Activated naive CD8-positive, alpha-beta T cell treated with anti-CD3 and anti-CD28 coated beads, Interleukin-2, amount 50 U/mL, for 24 hours (primary cell): ENCODE data around the gene H6PD.
"Not testable (repeated sequence)": the region's sequence is repeated elsewhere in the genome, so short reads cannot be mapped to it uniquely, and the experiment has no call there.

Experiments used
- ATAC-seq: fragments of 150-1000 bp; cut with Tn5 transposase; one replicate; pipeline ENCODE4 v1.10.0; 2021
- DNase-seq: peaks from one replicate; pipeline ENCODE4 v3.0.0; 2021
- H3K27ac Mint-ChIP-seq: one replicate; pipeline ENCODE4 v1.8.0; 2021; ENCODE audit warnings: mild to moderate bottlenecking, mixed read lengths
- H3K27me3 Mint-ChIP-seq: one replicate; pipeline ENCODE4 v1.8.0; 2021; ENCODE audit warnings: mixed read lengths
- H3K36me3 Mint-ChIP-seq: one replicate; pipeline ENCODE4 v1.8.0; 2021; ENCODE audit warnings: low read depth, mixed read lengths
- H3K4me1 Mint-ChIP-seq: one replicate; pipeline ENCODE4 v1.8.0; 2021; ENCODE audit warnings: mixed read lengths
- H3K4me3 Mint-ChIP-seq: one replicate; pipeline ENCODE4 v1.8.0; 2021; ENCODE audit warnings: mild to moderate bottlenecking, moderate library complexity, mixed read lengths
- H3K9me3 Mint-ChIP-seq: one replicate; pipeline ENCODE4 v1.8.0; 2021; ENCODE audit warnings: mixed read lengths

Gene H6PD

DNA sequence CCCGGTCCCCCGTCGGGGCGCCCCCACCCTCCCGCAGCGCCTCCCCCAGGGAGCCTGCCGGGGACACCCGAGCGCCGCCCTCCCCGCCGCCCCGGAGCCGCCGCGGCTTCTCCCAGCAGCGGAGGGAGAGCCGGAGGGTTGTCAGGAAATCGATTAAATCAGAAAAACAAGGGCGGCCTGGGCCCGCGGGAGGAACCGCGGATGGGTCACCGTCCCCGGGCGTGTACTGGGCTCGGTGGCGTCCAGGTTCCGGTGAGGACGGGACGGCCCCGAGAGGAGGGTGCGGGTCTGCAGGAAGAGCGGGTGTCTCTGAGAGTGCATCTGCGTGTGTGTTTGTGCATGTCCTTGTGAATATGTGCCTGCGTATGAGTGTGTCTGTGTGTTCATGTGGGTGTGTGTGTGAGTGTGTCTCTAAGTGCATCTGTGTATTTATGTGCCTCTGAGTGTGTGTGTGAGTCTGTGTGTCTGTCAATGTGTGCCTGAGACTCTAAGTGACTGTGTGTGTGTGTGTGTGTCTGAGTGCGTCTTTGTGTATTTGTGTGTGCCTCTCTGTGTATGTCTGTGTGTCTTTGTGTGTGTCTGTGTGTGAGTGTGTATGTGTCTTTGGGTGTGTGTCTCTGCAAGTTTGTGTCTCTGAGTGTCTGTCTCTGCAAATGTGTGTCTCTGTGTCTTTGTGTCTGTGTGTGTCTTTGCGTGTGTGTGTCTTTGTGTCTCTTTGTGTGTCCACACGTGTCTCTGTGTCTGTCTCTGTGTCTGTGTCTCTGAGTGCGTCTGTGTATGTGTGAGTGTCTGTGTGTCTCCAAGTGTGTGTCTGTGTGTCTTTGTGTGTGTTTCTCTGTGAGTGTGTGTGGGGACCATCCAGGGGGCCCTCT, 59.2 kb downstream of the H6PD start:
- peaks cover 3% of the 10 kb centered on the region for H3K36me3 Mint-ChIP-seq
- H3K27me3 Mint-ChIP-seq = peaks cover 5% of the 10 kb centered on the region
- DNase-seq (peak; percentile 43), ATAC-seq (peak; percentile 8)
- H3K4me3 Mint-ChIP-seq = no peak overlapping the region
- H3K4me1 Mint-ChIP-seq = peaks cover 2% of the 10 kb centered on the region
- peaks cover 4% of the 10 kb centered on the region for H3K9me3 Mint-ChIP-seq
- no peak overlapping the region for H3K27ac Mint-ChIP-seq

- DNase-seq (no peak), ATAC-seq (peak; percentile 54)
- Mint-ChIP-seq H3K9me3 (no peaks in the 10 kb centered on the region), H3K27me3 (peaks cover 5% of the 10 kb centered on the region), H3K4me3 (no peak overlapping the region), H3K36me3 (no peaks in the 10 kb centered on the region), H3K27ac (no peak overlapping the region), H3K4me1 (peaks cover 2% of the 10 kb centered on the region)
Observed at GRCh38 chr1:9294405-9294773, 59.8 kb downstream of the H6PD start.

- ATAC-seq (peak; percentile 18), DNase-seq (no peak)
- Mint-ChIP-seq H3K36me3 (no peaks in the 10 kb centered on the region), H3K4me1 (peaks cover 2% of the 10 kb centered on the region), H3K9me3 (no peaks in the 10 kb centered on the region), H3K27me3 (peaks cover 5% of the 10 kb centered on the region), H3K27ac (no peak overlapping the region), H3K4me3 (no peak overlapping the region)
Observed at GRCh38 chr1:9294910-9295636, 60.5 kb downstream of the H6PD start.

DNA sequence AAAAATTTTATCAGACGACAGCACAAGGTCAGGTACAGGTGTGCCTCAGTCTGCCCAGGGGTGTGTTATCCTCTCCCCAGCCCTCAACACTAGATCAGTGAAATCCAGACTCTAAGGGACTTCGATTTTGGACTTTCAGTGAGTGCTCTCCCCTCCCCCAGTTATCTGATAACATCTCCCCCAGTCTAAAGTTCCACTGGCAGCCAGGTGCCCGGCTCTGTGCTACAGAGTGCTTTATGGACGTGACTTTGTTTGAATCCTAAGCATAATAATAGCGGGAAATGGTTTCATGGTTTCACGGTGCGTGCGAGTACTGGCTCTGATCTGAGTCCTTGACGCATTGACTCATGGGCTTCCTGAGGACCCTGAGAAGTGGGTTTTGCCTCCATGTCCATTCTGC, 61.3 kb downstream of the H6PD start:
- no peak overlapping the region for H3K4me3 Mint-ChIP-seq

DNA sequence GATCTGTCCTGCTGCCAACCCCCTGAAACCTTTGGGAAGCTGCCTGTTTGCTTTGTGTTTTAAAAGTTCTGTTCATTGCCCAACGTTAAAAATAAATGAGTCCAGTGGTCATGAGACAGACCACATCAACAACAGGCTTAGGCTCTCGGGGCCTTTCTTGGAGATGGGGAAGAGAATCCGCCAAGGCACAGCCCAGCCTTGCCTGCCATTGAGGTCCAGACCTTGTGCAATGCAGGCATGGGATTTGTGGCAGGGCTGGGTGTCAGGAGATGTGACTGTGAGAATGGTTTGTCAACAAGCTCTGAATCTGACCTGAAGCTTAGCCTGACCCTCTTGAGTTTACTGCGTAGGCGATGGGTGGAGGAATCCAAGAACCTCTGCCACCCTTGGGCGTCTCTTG, 62.3 kb downstream of the H6PD start:
- H3K27me3 Mint-ChIP-seq = peaks cover 2% of the 10 kb centered on the region
- ATAC-seq (no peak), DNase-seq (no peak)
- no peaks in the 10 kb centered on the region for H3K36me3 Mint-ChIP-seq
- H3K27ac Mint-ChIP-seq = no peak overlapping the region
- H3K9me3 Mint-ChIP-seq = no peaks in the 10 kb centered on the region
- H3K4me3 Mint-ChIP-seq = no peak overlapping the region
- peaks cover 7% of the 10 kb centered on the region for H3K4me1 Mint-ChIP-seq

More for the DNA sequence above, 61.3 kb downstream of the H6PD start:
- no peak for ATAC-seq
- no peak overlapping the region for H3K27ac Mint-ChIP-seq
- DNase-seq = no peak
- peaks cover 5% of the 10 kb centered on the region for H3K27me3 Mint-ChIP-seq
- peaks cover 7% of the 10 kb centered on the region for H3K4me1 Mint-ChIP-seq
- H3K36me3 Mint-ChIP-seq = no peaks in the 10 kb centered on the region
- no peaks in the 10 kb centered on the region for H3K9me3 Mint-ChIP-seq

DNA sequence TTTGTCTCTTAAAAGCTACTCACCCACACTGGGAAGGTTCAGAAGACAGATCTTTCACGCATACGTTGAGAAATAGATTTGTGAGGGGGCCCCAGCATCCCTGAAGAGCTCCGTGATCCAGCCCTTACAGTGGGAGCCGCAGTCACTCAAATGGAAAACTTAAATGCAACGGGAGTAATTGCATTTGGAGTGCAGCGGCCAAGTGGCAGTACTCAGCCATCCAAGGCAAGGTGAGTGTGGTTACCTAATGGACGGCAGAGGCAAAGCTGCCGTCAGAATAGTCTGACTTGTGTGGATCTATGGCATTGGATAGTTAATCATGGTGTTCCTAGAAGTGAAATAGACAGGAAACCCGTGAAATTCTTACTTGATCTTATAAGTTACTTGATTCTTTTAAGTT, 63.3 kb downstream of the H6PD start:
- no peaks in the 10 kb centered on the region for H3K27me3 Mint-ChIP-seq
- no peaks in the 10 kb centered on the region for H3K9me3 Mint-ChIP-seq
- DNase-seq (no peak), ATAC-seq (no peak)
- peaks cover 8% of the 10 kb centered on the region for H3K4me1 Mint-ChIP-seq
- H3K4me3 Mint-ChIP-seq = no peak overlapping the region
- no peaks in the 10 kb centered on the region for H3K36me3 Mint-ChIP-seq
- H3K27ac Mint-ChIP-seq = no peak overlapping the region

DNA sequence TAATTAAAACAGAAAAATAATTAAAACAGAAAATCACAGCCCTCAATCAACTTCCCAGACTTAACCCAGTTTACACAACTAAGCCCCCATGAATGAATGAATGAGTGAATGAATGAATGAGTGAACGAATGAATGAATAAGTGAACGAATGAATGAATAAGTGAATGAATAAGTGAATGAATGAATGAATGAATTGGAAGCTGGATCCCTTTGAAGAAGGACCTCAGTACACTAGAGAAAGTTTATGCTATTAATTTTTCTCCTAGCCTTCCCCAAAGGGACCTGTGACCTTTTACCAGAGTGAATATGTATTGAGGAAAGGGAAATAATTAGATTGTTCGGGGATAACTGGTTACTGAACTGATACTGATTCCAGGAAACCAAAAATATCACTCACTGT, 63.7 kb downstream of the H6PD start:
- Mint-ChIP-seq H3K27ac (no peak overlapping the region), H3K9me3 (no peaks in the 10 kb centered on the region)
- no peak for ATAC-seq

DNA sequence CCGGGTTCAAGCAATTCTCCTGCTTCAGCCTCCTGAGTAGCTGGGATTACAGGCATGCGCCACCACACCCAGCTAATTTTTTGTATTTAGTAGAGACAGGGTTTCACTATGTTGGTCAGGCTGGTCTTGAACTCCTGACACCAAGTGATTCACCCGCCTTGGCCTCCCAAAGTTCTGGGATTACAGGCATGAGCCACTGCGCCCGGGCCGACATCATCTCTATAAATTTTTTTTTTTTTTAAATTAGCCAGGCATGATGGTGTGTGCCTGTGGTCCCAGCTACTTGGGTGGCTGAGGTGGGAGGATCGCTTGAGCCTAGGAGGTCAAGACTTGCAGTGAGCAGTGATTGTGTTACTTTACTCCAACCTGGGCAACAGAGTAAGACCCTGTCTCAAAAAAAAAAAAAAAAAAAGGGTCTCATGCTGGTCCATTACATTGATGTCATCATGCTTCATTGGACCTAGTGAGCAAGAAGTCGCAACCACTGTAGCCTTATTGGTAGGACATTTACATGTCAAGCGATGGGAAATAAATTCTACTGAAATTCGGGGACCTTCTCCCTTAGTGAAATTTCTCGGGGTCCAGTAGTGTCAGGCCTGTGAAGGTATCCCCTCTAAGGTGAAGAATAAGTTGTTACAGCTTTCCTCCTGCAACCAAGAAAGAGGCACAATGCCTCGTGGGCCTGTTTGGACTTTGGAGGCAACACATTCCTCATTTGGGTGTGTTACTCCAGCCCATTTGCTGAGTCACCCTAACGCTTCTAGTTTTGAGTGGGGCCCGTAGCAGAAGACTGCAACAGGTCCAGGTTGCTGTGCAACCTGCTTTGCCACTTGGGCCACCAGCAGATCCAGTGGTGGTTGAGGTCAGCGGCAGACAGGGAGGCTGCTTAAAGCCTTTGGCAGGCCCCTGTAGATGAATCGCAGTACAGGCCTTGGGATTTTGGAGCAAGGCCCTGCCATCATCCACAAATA, 65.3 kb downstream of the H6PD start:
- ATAC-seq, H3K27me3 Mint-ChIP-seq, H3K4me3 Mint-ChIP-seq, H3K27ac Mint-ChIP-seq, H3K36me3 Mint-ChIP-seq, H3K9me3 Mint-ChIP-seq, DNase-seq: not testable (repeated sequence)
- H3K4me1 Mint-ChIP-seq = peaks cover 10% of the 10 kb centered on the region

More for the DNA sequence above, 63.7 kb downstream of the H6PD start:
- H3K4me3 Mint-ChIP-seq = no peak overlapping the region
- H3K27me3 Mint-ChIP-seq = no peaks in the 10 kb centered on the region
- no peak for DNase-seq
- peaks cover 10% of the 10 kb centered on the region for H3K4me1 Mint-ChIP-seq
- no peaks in the 10 kb centered on the region for H3K36me3 Mint-ChIP-seq

DNA sequence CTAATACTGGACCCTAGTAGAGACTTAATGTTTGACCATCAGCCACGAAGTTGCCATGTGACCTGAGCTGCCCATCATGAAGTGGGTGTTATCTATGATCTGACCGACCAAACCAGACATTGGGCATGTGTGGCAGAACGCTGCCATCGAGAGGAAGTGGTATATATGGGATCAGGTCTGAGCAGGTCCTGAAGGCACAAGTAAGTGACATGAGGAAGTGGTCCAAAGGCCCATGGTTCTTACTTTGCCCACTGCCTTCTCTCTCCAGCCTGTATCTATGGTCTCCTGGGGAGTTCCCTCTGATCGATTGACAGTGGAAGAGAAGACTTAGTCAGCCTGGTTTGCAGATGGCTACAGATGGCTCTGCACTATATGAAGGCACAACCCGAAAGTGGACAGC, 66.0 kb downstream of the H6PD start:
- Mint-ChIP-seq H3K9me3 (no peaks in the 10 kb centered on the region), H3K36me3 (no peaks in the 10 kb centered on the region), H3K27me3 (no peaks in the 10 kb centered on the region), H3K4me1 (peaks cover 10% of the 10 kb centered on the region), H3K4me3 (no peak overlapping the region), H3K27ac (no peak overlapping the region)
- ATAC-seq (no peak), DNase-seq (no peak)

- no peak for ATAC-seq
- DNase-seq = no peak
Observed at GRCh38 chr1:9302745-9303524, 68.4 kb downstream of the H6PD start.

GRCh38 chr1:9303916-9304315, 69.3 kb downstream of the H6PD start:
- ATAC-seq (no peak), DNase-seq (no peak)
- Mint-ChIP-seq H3K4me1 (peaks cover 8% of the 10 kb centered on the region), H3K36me3 (no peaks in the 10 kb centered on the region), H3K9me3 (no peaks in the 10 kb centered on the region), H3K27ac (no peak overlapping the region), H3K27me3 (no peaks in the 10 kb centered on the region), H3K4me3 (no peak overlapping the region)

More at GRCh38 chr1:9302745-9303524, 68.4 kb downstream of the H6PD start:
- H3K27ac Mint-ChIP-seq = no peak overlapping the region
- H3K9me3 Mint-ChIP-seq = no peaks in the 10 kb centered on the region
- H3K4me3 Mint-ChIP-seq = no peak overlapping the region
- peaks cover 8% of the 10 kb centered on the region for H3K4me1 Mint-ChIP-seq
- no peaks in the 10 kb centered on the region for H3K27me3 Mint-ChIP-seq
- H3K36me3 Mint-ChIP-seq = no peaks in the 10 kb centered on the region

DNA sequence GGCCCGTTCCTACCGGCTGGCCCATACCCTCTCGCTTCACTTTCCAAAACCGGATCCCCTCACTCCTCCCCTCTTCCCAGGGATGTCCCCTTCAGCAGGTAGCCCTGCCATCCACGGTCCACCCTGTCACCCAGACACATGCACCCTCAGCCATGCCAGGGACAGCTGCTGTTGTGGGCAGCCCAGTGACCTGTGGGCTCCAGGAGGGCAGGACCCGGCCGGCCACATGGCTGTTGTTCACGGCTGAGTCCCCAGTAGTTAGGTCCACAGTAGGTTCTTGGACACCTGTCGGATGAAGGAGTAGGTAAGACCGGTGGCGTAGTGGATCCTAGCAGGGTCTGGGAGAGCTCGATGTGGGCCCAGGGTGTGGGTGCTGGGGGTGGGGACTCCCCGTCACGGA, 70.6 kb downstream of the H6PD start:
- ATAC-seq (no peak), DNase-seq (no peak)
- H3K36me3 Mint-ChIP-seq = no peaks in the 10 kb centered on the region
- H3K27ac Mint-ChIP-seq = no peak overlapping the region
- no peaks in the 10 kb centered on the region for H3K9me3 Mint-ChIP-seq
- no peak overlapping the region for H3K4me3 Mint-ChIP-seq
- no peaks in the 10 kb centered on the region for H3K27me3 Mint-ChIP-seq
- peaks cover 8% of the 10 kb centered on the region for H3K4me1 Mint-ChIP-seq

- Mint-ChIP-seq H3K27ac (no peak overlapping the region), H3K4me1 (peaks cover 3% of the 10 kb centered on the region), H3K27me3 (no peaks in the 10 kb centered on the region), H3K9me3 (no peaks in the 10 kb centered on the region), H3K36me3 (no peaks in the 10 kb centered on the region), H3K4me3 (no peak overlapping the region)
- no peak for DNase-seq
- ATAC-seq = no peak
Observed at GRCh38 chr1:9306006-9306405, 71.4 kb downstream of the H6PD start.

- Mint-ChIP-seq H3K4me1 (peaks cover 3% of the 10 kb centered on the region), H3K4me3 (no peak overlapping the region), H3K27ac (no peak overlapping the region), H3K27me3 (no peaks in the 10 kb centered on the region), H3K36me3 (no peaks in the 10 kb centered on the region), H3K9me3 (no peaks in the 10 kb centered on the region)
- DNase-seq (no peak), ATAC-seq (no peak)
Observed at GRCh38 chr1:9307303-9307702, 72.7 kb downstream of the H6PD start.
